H1 (cell line): ENCODE results near the gene TMEM181. TPM values are rescaled to one million over a fixed set of nuclear protein-coding genes. Genes with fewer than 3 reads are reported as not detected.

ENCODE experiments used
- CTCF ChIA-PET: fragments of 300-600 bp; sonication (Branson Sonifier 250); formaldehyde crosslinking; loops from one replicate; lab custom pipeline; 2021; ENCODE audit not compliant: partially characterized antibody; lab: Charles Lee
- POLR2A ChIA-PET: fragments of 300-600 bp; sonication (Branson Sonifier 250); formaldehyde crosslinking; loops from one replicate; lab custom pipeline; 2021; ENCODE audit warnings: inconsistent platforms; ENCODE audit not compliant: partially characterized antibody; lab: Charles Lee
- DNase-seq, 2 experiments: peaks; one replicate each; pipeline versions ENCODE4 v3.0.0 to v3.0.0-alpha.2; 2010 to 2022; ENCODE audit warnings: low spot score in 2 of 2, low read depth in 1 of 2, mixed read lengths in 1 of 2
- FAIRE-seq: peaks from 2 replicates; lab custom pipeline; 2011; peaks lifted over from hg19 to GRCh38; lab: Jason Lieb, UNC
- H2AFZ ChIP-seq: 2 replicates; pipeline ENCODE4 v1.8.1; 2012; ENCODE audit warnings: low read length, inconsistent platforms
- H2AK5ac ChIP-seq: 2 replicates; pipeline ENCODE4 v1.6.1; 2013; ENCODE audit warnings: low read depth, low read length
- H2BK120ac ChIP-seq: replicated peaks from 2 replicates; pipeline ENCODE3; 2013; ENCODE audit warnings: low read depth, low read length, inconsistent platforms
- H2BK12ac ChIP-seq: 2 replicates; pipeline ENCODE4 v1.6.1; 2013; ENCODE audit warnings: low read depth, low read length
- H2BK15ac ChIP-seq: 2 replicates; pipeline ENCODE4 v1.6.1; 2013; ENCODE audit warnings: low read length
- H2BK20ac ChIP-seq: 2 replicates; pipeline ENCODE4 v1.6.1; 2013; ENCODE audit warnings: low read length
- H2BK5ac ChIP-seq: 2 replicates; pipeline ENCODE4 v1.6.1; 2013; ENCODE audit warnings: low read depth, low read length
- H3K14ac ChIP-seq: 2 replicates; pipeline ENCODE4 v1.6.1; 2013; ENCODE audit warnings: inconsistent platforms; ENCODE audit not compliant: insufficient read length
- H3K18ac ChIP-seq: 2 replicates; pipeline ENCODE4 v1.6.1; 2013; ENCODE audit warnings: low read length; ENCODE audit errors: extremely low read depth
- H3K23ac ChIP-seq: 2 replicates; pipeline ENCODE4 v1.6.1; 2013; ENCODE audit warnings: inconsistent platforms; ENCODE audit not compliant: insufficient read length
- H3K23me2 ChIP-seq: 2 replicates; pipeline ENCODE4 v1.6.1; 2013; ENCODE audit warnings: low read depth, low read length
- H3K27ac ChIP-seq: 2 replicates; pipeline ENCODE4 v1.6.1; 2011; ENCODE audit warnings: low read depth, low read length, inconsistent platforms
- H3K27me3 ChIP-seq, 4 experiments: replicated peaks in 1 of 4; 1 replicate in 1 of 4; 2 replicates in 3 of 4; pipeline versions ENCODE4 v1.6.1 to v1.8.1; 2011 to 2013; ENCODE audit warnings: low read length in 3 of 4, mild to moderate bottlenecking in 3 of 4, inconsistent platforms in 2 of 4, mixed read lengths in 2 of 4, moderate library complexity in 1 of 4; ENCODE audit not compliant: control insufficient read depth in 3 of 4, insufficient read depth in 3 of 4; ENCODE audit errors: extremely low read depth in 1 of 4
- H3K36me3 ChIP-seq, 4 experiments: 2 replicates each; pipeline versions ENCODE4 v1.6.1 to v1.8.1; 2011 to 2013; ENCODE audit warnings: mild to moderate bottlenecking in 4 of 4, low read length in 3 of 4, moderate library complexity in 2 of 4, control low read depth in 1 of 4, inconsistent platforms in 1 of 4; ENCODE audit not compliant: insufficient read depth in 4 of 4, control insufficient read depth in 2 of 4
- H3K4ac ChIP-seq: replicated peaks from 2 replicates; pipeline ENCODE3; 2013; ENCODE audit warnings: low read length, low read depth, mixed read lengths, inconsistent platforms; ENCODE audit not compliant: insufficient read length
- H3K4me1 ChIP-seq, 4 experiments: replicated peaks in 1 of 4; 1 replicate in 1 of 4; 2 replicates in 3 of 4; pipeline versions ENCODE4 v1.6.1 to v1.8.1; 2011 to 2013; ENCODE audit warnings: low read length in 3 of 4, inconsistent platforms in 2 of 4, mixed read lengths in 1 of 4; ENCODE audit not compliant: insufficient read depth in 4 of 4, control insufficient read depth in 3 of 4
- H3K4me2 ChIP-seq, 2 experiments: 2 replicates each; pipeline versions ENCODE4 v1.6.1 to v1.8.1; 2011 to 2013; ENCODE audit warnings: low read depth in 2 of 2, low read length in 2 of 2, control low read depth in 1 of 2, inconsistent platforms in 1 of 2, mild to moderate bottlenecking in 1 of 2; ENCODE audit not compliant: insufficient read depth in 1 of 2
- H3K4me3 ChIP-seq, 4 experiments: fragments of 200-600, 300-600 bp in 1 of 4; sonication (generic), shearing (Covaris generic), sonication (Bioruptor Twin) in 1 of 4; 2 replicates each; pipeline versions ENCODE4 v1.5.1 to v1.8.1; 2011 to 2016; ENCODE audit warnings: low read length in 4 of 4, low read depth in 3 of 4, control low read depth in 2 of 4, inconsistent platforms in 2 of 4, mild to moderate bottlenecking in 2 of 4, mixed read lengths in 1 of 4, moderate library complexity in 1 of 4; ENCODE audit not compliant: insufficient read depth in 2 of 4; ENCODE audit errors: extremely low read depth in 1 of 4
- H3K56ac ChIP-seq: replicated peaks from 2 replicates; pipeline ENCODE3; 2013; ENCODE audit warnings: low read depth, mild to moderate bottlenecking, mixed read lengths, low read length, inconsistent platforms; ENCODE audit not compliant: insufficient read length
- H3K79me1 ChIP-seq: 2 replicates; pipeline ENCODE4 v1.6.1; 2013; ENCODE audit warnings: low read depth, low read length, control low read depth
- H3K79me2 ChIP-seq, 2 experiments: 2 replicates each; pipeline versions ENCODE4 v1.6.1 to v1.8.1; 2012 to 2013; ENCODE audit warnings: low read length in 2 of 2, mild to moderate bottlenecking in 2 of 2, inconsistent platforms in 1 of 2; ENCODE audit not compliant: insufficient read depth in 2 of 2, control insufficient read depth in 1 of 2
- H3K9ac ChIP-seq, 4 experiments: replicated peaks in 1 of 4; 1 replicate in 1 of 4; 2 replicates in 3 of 4; pipeline versions ENCODE4 v1.6.1 to v1.8.1; 2011 to 2013; ENCODE audit warnings: low read depth in 3 of 4, low read length in 3 of 4, control low read depth in 2 of 4, mild to moderate bottlenecking in 2 of 4, moderate library complexity in 2 of 4, inconsistent platforms in 1 of 4; ENCODE audit errors: extremely low read depth in 1 of 4
- H3K9me3 ChIP-seq, 2 experiments: 2 replicates each; pipeline versions ENCODE4 v1.6.1 to v1.8.1; 2012 to 2013; ENCODE audit warnings: mild to moderate bottlenecking in 2 of 2, moderate library complexity in 2 of 2, control low read depth in 1 of 2, inconsistent platforms in 1 of 2, low read depth in 1 of 2, low read length in 1 of 2, mixed read lengths in 1 of 2; ENCODE audit not compliant: insufficient read depth in 2 of 2
- H4K20me1 ChIP-seq, 2 experiments: replicated peaks in 1 of 2; 2 replicates each; pipeline versions ENCODE3 to v1.8.1; 2011 to 2013; ENCODE audit warnings: inconsistent platforms in 2 of 2, low read length in 2 of 2, mild to moderate bottlenecking in 1 of 2; ENCODE audit not compliant: insufficient read depth in 2 of 2, control insufficient read depth in 1 of 2
- H4K5ac ChIP-seq: 2 replicates; pipeline ENCODE4 v1.6.1; 2013; ENCODE audit warnings: low read length, low read depth, mixed read lengths, inconsistent platforms; ENCODE audit not compliant: insufficient read length
- H4K8ac ChIP-seq: 2 replicates; pipeline ENCODE4 v1.8.0; 2013; ENCODE audit warnings: mild to moderate bottlenecking, moderate library complexity, low read length, inconsistent platforms; ENCODE audit not compliant: insufficient read depth; ENCODE audit errors: extremely low read depth
- H4K91ac ChIP-seq: replicated peaks from 2 replicates; pipeline ENCODE3; 2013; ENCODE audit warnings: low read length, mixed read lengths, inconsistent platforms; ENCODE audit not compliant: insufficient read length
- ATF3 ChIP-seq: IDR thresholded peaks from 2 replicates; pipeline ENCODE4 v1.6.1; 2011; ENCODE audit warnings: low read depth, mild to moderate bottlenecking, low read length; ENCODE audit not compliant: insufficient read depth
- CBX8 ChIP-seq: fragments of 300-800, 300-1000 bp; sonication (generic); IDR thresholded peaks from 2 replicates; pipeline ENCODE4 v1.7.1; 2016; ENCODE audit warnings: low read depth, low read length, borderline replicate concordance
- CTCF ChIP-seq, 3 experiments: IDR thresholded peaks; 1 replicate in 2 of 3; 2 replicates in 1 of 3; pipeline versions ENCODE4 v1.5.1 to v1.6.1; 2011; ENCODE audit warnings: low read length in 3 of 3, mild to moderate bottlenecking in 3 of 3, inconsistent platforms in 2 of 3, low read depth in 1 of 3, moderate library complexity in 1 of 3; ENCODE audit not compliant: insufficient read depth in 1 of 3; ENCODE audit errors: control extremely low read depth in 1 of 3
- KDM1A ChIP-seq: fragments of 200-600, 300-600 bp; sonication (generic); IDR thresholded peaks from 2 replicates; pipeline ENCODE4 v1.7.1; 2016; ENCODE audit warnings: mild to moderate bottlenecking, low read length, borderline replicate concordance
- SIX5 ChIP-seq: IDR thresholded peaks from 2 replicates; pipeline ENCODE4 v1.6.1; 2011; ENCODE audit warnings: mild to moderate bottlenecking, low read depth, low read length
- SP1 ChIP-seq: IDR thresholded peaks from 2 replicates; pipeline ENCODE4 v1.6.1; 2011; ENCODE audit warnings: low read depth, low read length
- TCF12 ChIP-seq: IDR thresholded peaks from 2 replicates; pipeline ENCODE4 v1.6.1; 2011; ENCODE audit warnings: low read depth, mild to moderate bottlenecking, low read length
- WGBS, 2 experiments: shearing (Covaris generic) in 1 of 2; methylation state at CpG; one replicate each; pipeline versions ENCODE4 v1.1.6 to v1.1.7; 2013 to 2015; ENCODE audit warnings: low lambda C conversion rate in 2 of 2, mixed read lengths in 2 of 2, inconsistent platforms in 1 of 2, low coverage in 1 of 2, missing lambda C conversion rate in 1 of 2; ENCODE audit not compliant: insufficient replicate concordance in 2 of 2, insufficient coverage in 1 of 2, insufficient read length in 1 of 2; ENCODE audit errors: extremely low coverage in 1 of 2, missing lambda C conversion rate in 1 of 2; 5-methylcytosine and 5-hydroxymethylcytosine counted together
- polyA plus RNA-seq, 7 experiments: library from polyadenylated mRNA; depleted of rRNA in 3 of 7; stranded (reverse) in 5 of 7; unstranded in 2 of 7; fragments of >200 nt in 5 of 7; fragments of 200-250 nt in 2 of 7; gene quantifications; 1 replicate in 5 of 7; 2 replicates in 1 of 7; 4 replicates in 1 of 7; pipeline versions ENCODE4 v1.2.1 to v1.2.3, GENCODE V29; 2011 to 2013; ENCODE audit warnings: missing spikeins in 2 of 7, mixed read lengths in 2 of 7
- total RNA-seq: library from RNA; stranded (reverse); fragmentation: NEBNext Ultra II Directional; extraction: Animal tissue kit (Norgen Biotek cat#: 25700); gene quantifications from 2 replicates; pipeline ENCODE4 v1.2.1, GENCODE V29; 2021

The TMEM181 gene
- total and polyA plus RNA-seq, 2 of the 8 experiments (the other 6 are each of a cell fraction or from before 2014, with no cell fraction given), result 8.6 to 19.0 TPM

DNA sequence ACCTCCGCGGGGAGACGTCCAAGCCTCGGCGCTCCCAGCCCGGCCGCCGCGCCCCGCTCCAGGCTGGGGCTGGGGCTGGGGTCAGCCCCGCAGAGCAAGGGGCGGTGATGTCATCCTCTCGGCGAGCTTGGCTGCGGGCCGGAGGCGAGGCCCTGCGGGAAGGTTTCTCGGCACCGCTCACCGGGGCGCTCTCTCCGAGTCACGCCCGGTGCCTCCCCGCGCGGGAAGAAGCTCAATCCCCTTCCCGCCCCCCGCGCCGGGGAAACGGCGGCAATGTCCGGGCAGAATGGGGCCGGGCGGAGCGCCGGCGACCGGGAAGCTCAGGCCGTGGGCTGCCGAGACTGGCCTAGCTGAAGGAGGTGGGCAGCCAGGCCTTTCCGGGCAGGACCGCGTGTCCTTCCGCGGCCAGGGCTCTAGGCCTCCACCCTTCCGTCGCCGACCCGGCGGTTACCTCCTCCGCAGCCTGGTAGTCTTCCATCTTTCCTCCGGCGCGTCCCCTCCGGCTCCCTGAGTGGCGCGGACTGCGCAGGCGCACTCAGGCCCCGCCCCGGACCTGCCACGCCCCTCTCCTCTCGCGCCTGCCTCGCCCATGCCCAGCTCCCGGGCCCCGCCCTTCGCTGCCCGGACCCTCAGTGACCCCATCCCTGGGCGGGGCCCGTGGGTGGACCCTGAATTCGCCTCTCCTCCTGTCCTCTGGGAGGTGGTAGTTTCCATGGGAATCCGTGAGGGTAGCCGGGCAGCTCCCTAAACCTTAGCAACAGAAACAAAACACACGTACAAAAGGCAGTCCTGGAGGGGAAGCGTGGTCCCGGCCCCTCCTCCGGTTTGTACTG, 84.6 kb downstream of the TMEM181 start, which contains the start of gene DYNLT1:
Gene DYNLT1, minus strand, starts transcription at position 513 of the 833 bp plus-strand sequence. Its CDS starts 35 bp downstream, at position 478.
- Histone ChIP-seq H2AFZ (peak within 1 kb of the TSS; percentile 94), H3K36me3 (no peaks in the 10 kb centered on the region), H3K23me2 (peaks cover 3% of the 10 kb centered on the region), H3K4me1 (peaks cover 0 to 7% (median 3%) of the 10 kb centered on the region in 4 experiments; a peak in 2 of 7 replicates), H4K20me1 (peaks cover 0 to 12% of the 10 kb centered on the region in 2 experiments), H2AK5ac (no peak within 1 kb of the TSS), H3K27me3 (peaks cover 0 to 4% (median 0%) of the 10 kb centered on the region in 4 experiments; a peak in 2 of 7 replicates), H3K79me2 (peaks cover 0 to 23% of the 10 kb centered on the region in 2 experiments; a peak in 2 of 4 replicates), H4K5ac (peak within 1 kb of the TSS; percentile 93), H4K8ac (peak within 1 kb of the TSS; percentile 98; the same call in 1 of the 2 replicates), H2BK5ac (peak within 1 kb of the TSS; percentile 94; the same call in 1 of the 2 replicates), H2BK120ac (no peak within 1 kb of the TSS), H2BK15ac (no peak within 1 kb of the TSS), H2BK12ac (no peak within 1 kb of the TSS; the same call in 1 of the 2 replicates), H3K56ac (peak within 1 kb of the TSS; percentile 77), H3K27ac (peak within 1 kb of the TSS; percentile 91), H3K4me2 (peak within 1 kb of the TSS; percentile 69 to 74), H3K4ac (no peak within 1 kb of the TSS), H4K91ac (no peak within 1 kb of the TSS), H3K14ac (no peak within 1 kb of the TSS), H3K79me1 (peaks cover 10% of the 10 kb centered on the region; the same call in 1 of the 2 replicates), H2BK20ac (no peak within 1 kb of the TSS), H3K9me3 (no peaks in the 10 kb centered on the region), H3K4me3 (peak within 1 kb of the TSS; percentile 91 to 97 (median 95)), H3K18ac (peak within 1 kb of the TSS; percentile 89), H3K23ac (no peak within 1 kb of the TSS), H3K9ac (peak within 1 kb of the TSS; percentile 88 to 98 (median 92))
- ChIA-PET CTCF (interaction anchor here (1.0 to 4.6 kb wide), 5 partner anchors 16 to 490 kb away, joined by 3 to 30 read pairs (median 4); no protein-coding TSS in a partner anchor), POLR2A (interaction anchor here (0.9 to 3.3 kb wide), 17 partner anchors 9 to 466 kb away, joined by 3 to 13 read pairs (median 4); no protein-coding TSS in a partner anchor)
- peak; percentile 80 to 99 for DNase-seq
- no peak for FAIRE-seq
- 0% methylated on average over 26 of the region's 81 CpGs; no CpG with 5 or more reads in 1 of the 2 experiments for WGBS, 2 experiments
- TF ChIP-seq ATF3 (no peak), SP1 (peak; percentile 70), KDM1A (no peak), TCF12 (no peak), SIX5 (no peak), CBX8 (no peak), CTCF (IDR thresholded peaks at IDR 0.05; ENCODE audit: control extremely low read depth in 1 of 3, insufficient read depth in 1 of 3, low read depth in 1 of 3, low read length in 3 of 3) (0 out of 4 replicates have a peak, but pooled peaks of 1 of the 3 experiments have one; percentile 3)
